ENCODE data around the gene FAM118A. TPM values are rescaled to one million over a fixed set of nuclear protein-coding genes. Genes with fewer than 3 reads are reported as not detected.
"Not testable (repeated sequence)": the region's sequence is repeated elsewhere in the genome, so short reads cannot be mapped to it uniquely, and the experiment has no call there.

Gene FAM118A
- 100 to 1,000 TPM in 1 of 8 experiments, 10 to 100 TPM in 7; 11.3 to 131 (median 16.0) TPM for total RNA-seq

GRCh38 chr22:45309422-45310227, at the start of gene FAM118A:
Gene FAM118A, plus strand, starts transcription at chr22:45309934. Its CDS starts 12,446 bp downstream, at chr22:45322380.
- in situ Hi-C loops (cut with MboI; ENCODE audit: low pct_unique_long_range_greater_than_20kb in 2 of 9, low sequenced_read_pairs in 9 of 9, unreplicated experiment in 9 of 9): no loop called here
- Histone ChIP-seq H3K27ac (peak within 1 kb of the TSS; percentile 62 to 79), H3K4me1 (replicated peaks in 1 of 2) (peaks cover 4 to 13% of the 10 kb centered on the region in 2 donors), H3K4me3 (peak within 1 kb of the TSS; percentile 52 to 77 (median 69))
- WGBS, 10 experiments: 8 to 11% (median 10%) methylated on average over 4 to 11 of the region's 95 CpGs; no CpG with 5 or more reads in 7 of the 10 experiments
- peak; percentile 88 to 95 (median 90) for ATAC-seq (replicated peaks in 6 of 8)

- ATAC-seq (replicated peaks in 6 of 8); H3K4me3 ChIP-seq; H3K27ac ChIP-seq: not testable (repeated sequence)
- 67 to 100% (median 92%) methylated on average over 1 to 3 of the region's 9 CpGs; no CpG with 5 or more reads in 3 of the 10 experiments for WGBS, 10 experiments
- in situ Hi-C loops (cut with MboI; ENCODE audit: low pct_unique_long_range_greater_than_20kb in 2 of 9, low sequenced_read_pairs in 9 of 9, unreplicated experiment in 9 of 9): loop anchor here in 6 of 9 experiments (10.0 to 25.0 kb wide), 6 partner anchors 148 to 302 kb away; no protein-coding TSS in a partner anchor
- peaks cover 13 to 17% of the 10 kb centered on the region in 2 donors for H3K4me1 ChIP-seq (replicated peaks in 1 of 2)
Observed at GRCh38 chr22:45260395-45260759, 49.4 kb upstream of the FAM118A start.

GRCh38 chr22:45261407-45262088, 48.2 kb upstream of the FAM118A start:
- WGBS, 10 experiments: 77 to 100% (median 91%) methylated on average over 1 to 4 of the region's 20 CpGs; no CpG with 5 or more reads in 5 of the 10 experiments
- in situ Hi-C loops (cut with MboI; ENCODE audit: low pct_unique_long_range_greater_than_20kb in 2 of 9, low sequenced_read_pairs in 9 of 9, unreplicated experiment in 9 of 9): loop anchor here in 6 of 9 experiments (10.0 to 25.0 kb wide), 6 partner anchors 149 to 301 kb away; no protein-coding TSS in a partner anchor

GRCh38 chr22:45262195-45262930, 47.4 kb upstream of the FAM118A start:
- Histone ChIP-seq H3K4me1 (replicated peaks in 1 of 2) (peaks cover 13 to 17% of the 10 kb centered on the region in 2 donors), H3K27ac (no peak overlapping the region), H3K4me3 (no peak overlapping the region)
- WGBS, 10 experiments: 20 to 100% (median 51%) methylated on average over 1 to 5 of the region's 13 CpGs; no CpG with 5 or more reads in 3 of the 10 experiments
- in situ Hi-C loops (cut with MboI; ENCODE audit: low pct_unique_long_range_greater_than_20kb in 2 of 9, low sequenced_read_pairs in 9 of 9, unreplicated experiment in 9 of 9): loop anchor here in 6 of 9 experiments (10.0 to 25.0 kb wide), 6 partner anchors 150 to 300 kb away; no protein-coding TSS in a partner anchor
- peak in 5 of 8 experiments; percentile 3 to 24 (median 17) for ATAC-seq (replicated peaks in 6 of 8)

More at GRCh38 chr22:45261407-45262088, 48.2 kb upstream of the FAM118A start:
- Histone ChIP-seq H3K4me1 (replicated peaks in 1 of 2) (peaks cover 13 to 17% of the 10 kb centered on the region in 2 donors), H3K27ac (no peak overlapping the region), H3K4me3 (no peak overlapping the region)
- no peak for ATAC-seq (replicated peaks in 6 of 8)

GRCh38 chr22:45262931-45263462, 46.7 kb upstream of the FAM118A start:
- no peak overlapping the region for H3K27ac ChIP-seq
- peaks cover 13 to 17% of the 10 kb centered on the region in 2 donors for H3K4me1 ChIP-seq (replicated peaks in 1 of 2)
- in situ Hi-C loops (cut with MboI; ENCODE audit: low pct_unique_long_range_greater_than_20kb in 2 of 9, low sequenced_read_pairs in 9 of 9, unreplicated experiment in 9 of 9): loop anchor here in 6 of 9 experiments (10.0 to 25.0 kb wide), 6 partner anchors 151 to 299 kb away; no protein-coding TSS in a partner anchor
- H3K4me3 ChIP-seq: no peak overlapping the region
- no peak for ATAC-seq (replicated peaks in 6 of 8)
- WGBS, 10 experiments: 66 to 96% (median 83%) methylated on average over 1 to 5 of the region's 14 CpGs; no CpG with 5 or more reads in 6 of the 10 experiments

- peak; percentile 69 to 97 (median 83) for ATAC-seq (replicated peaks in 6 of 8)
- WGBS, 10 experiments: 0 to 86% (median 44%) methylated on average over 1 to 10 of the region's 17 CpGs; no CpG with 5 or more reads in 3 of the 10 experiments
- no peak overlapping the region for H3K4me3 ChIP-seq
- in situ Hi-C loops (cut with MboI; ENCODE audit: low pct_unique_long_range_greater_than_20kb in 2 of 9, low sequenced_read_pairs in 9 of 9, unreplicated experiment in 9 of 9): loop anchor here in 6 of 9 experiments (10.0 to 25.0 kb wide), 6 partner anchors 151 to 299 kb away; no protein-coding TSS in a partner anchor
- peak overlapping the region; percentile 46 to 70 for H3K27ac ChIP-seq
- H3K4me1 ChIP-seq (replicated peaks in 1 of 2): peaks cover 13 to 17% of the 10 kb centered on the region in 2 donors
Observed at GRCh38 chr22:45263463-45264269, 46.1 kb upstream of the FAM118A start.

- H3K4me3 ChIP-seq: no peak overlapping the region
- in situ Hi-C loops (cut with MboI; ENCODE audit: low pct_unique_long_range_greater_than_20kb in 2 of 9, low sequenced_read_pairs in 9 of 9, unreplicated experiment in 9 of 9): loop anchor here in 6 of 9 experiments (10.0 to 25.0 kb wide), 6 partner anchors 153 to 297 kb away; no protein-coding TSS in a partner anchor
- 64 to 91% (median 80%) methylated on average over 2 to 7 of the region's 7 CpGs for WGBS, 10 experiments
- peaks cover 15 to 21% of the 10 kb centered on the region in 2 donors for H3K4me1 ChIP-seq (replicated peaks in 1 of 2)
- H3K27ac ChIP-seq: no peak overlapping the region
- no peak for ATAC-seq (replicated peaks in 6 of 8)
Observed at GRCh38 chr22:45265535-45265934, 44.2 kb upstream of the FAM118A start.

- Histone ChIP-seq H3K4me1 (replicated peaks in 1 of 2) (peaks cover 9 to 10% of the 10 kb centered on the region in 2 donors), H3K27ac (peak overlapping the region; percentile 85 to 90), H3K4me3 (peak overlapping the region; percentile 35 to 50 (median 47))
- 0% methylated on average over 1 of the region's 47 CpGs; no CpG with 5 or more reads in 9 of the 10 experiments for WGBS, 10 experiments
- in situ Hi-C loops (cut with MboI; ENCODE audit: low pct_unique_long_range_greater_than_20kb in 2 of 9, low sequenced_read_pairs in 9 of 9, unreplicated experiment in 9 of 9): loop anchor here in 6 of 9 experiments (10.0 to 25.0 kb wide), 6 partner anchors 156 to 294 kb away; no protein-coding TSS in a partner anchor
- peak; percentile 21 to 80 (median 68) for ATAC-seq (replicated peaks in 6 of 8)
Observed at GRCh38 chr22:45268167-45268957, 41.4 kb upstream of the FAM118A start.

- peak overlapping the region; percentile 85 to 90 for H3K27ac ChIP-seq
Observed at GRCh38 chr22:45268958-45269844, 40.5 kb upstream of the FAM118A start.

More at GRCh38 chr22:45268958-45269844, 40.5 kb upstream of the FAM118A start:
- Histone ChIP-seq H3K4me3 (peak overlapping the region; percentile 35 to 50 (median 47)), H3K4me1 (replicated peaks in 1 of 2) (peaks cover 2 to 3% of the 10 kb centered on the region in 2 donors)
- ATAC-seq (replicated peaks in 6 of 8): peak; percentile 61 to 91 (median 66)
- WGBS, 10 experiments: 0 to 15% (median 4%) methylated on average over 3 to 9 of the region's 60 CpGs; no CpG with 5 or more reads in 5 of the 10 experiments
- in situ Hi-C loops (cut with MboI; ENCODE audit: low pct_unique_long_range_greater_than_20kb in 2 of 9, low sequenced_read_pairs in 9 of 9, unreplicated experiment in 9 of 9): loop anchor here in 6 of 9 experiments (10.0 to 25.0 kb wide), 6 partner anchors 157 to 293 kb away; no protein-coding TSS in a partner anchor
